ENCODE data around the gene NPEPL1.

DNA sequence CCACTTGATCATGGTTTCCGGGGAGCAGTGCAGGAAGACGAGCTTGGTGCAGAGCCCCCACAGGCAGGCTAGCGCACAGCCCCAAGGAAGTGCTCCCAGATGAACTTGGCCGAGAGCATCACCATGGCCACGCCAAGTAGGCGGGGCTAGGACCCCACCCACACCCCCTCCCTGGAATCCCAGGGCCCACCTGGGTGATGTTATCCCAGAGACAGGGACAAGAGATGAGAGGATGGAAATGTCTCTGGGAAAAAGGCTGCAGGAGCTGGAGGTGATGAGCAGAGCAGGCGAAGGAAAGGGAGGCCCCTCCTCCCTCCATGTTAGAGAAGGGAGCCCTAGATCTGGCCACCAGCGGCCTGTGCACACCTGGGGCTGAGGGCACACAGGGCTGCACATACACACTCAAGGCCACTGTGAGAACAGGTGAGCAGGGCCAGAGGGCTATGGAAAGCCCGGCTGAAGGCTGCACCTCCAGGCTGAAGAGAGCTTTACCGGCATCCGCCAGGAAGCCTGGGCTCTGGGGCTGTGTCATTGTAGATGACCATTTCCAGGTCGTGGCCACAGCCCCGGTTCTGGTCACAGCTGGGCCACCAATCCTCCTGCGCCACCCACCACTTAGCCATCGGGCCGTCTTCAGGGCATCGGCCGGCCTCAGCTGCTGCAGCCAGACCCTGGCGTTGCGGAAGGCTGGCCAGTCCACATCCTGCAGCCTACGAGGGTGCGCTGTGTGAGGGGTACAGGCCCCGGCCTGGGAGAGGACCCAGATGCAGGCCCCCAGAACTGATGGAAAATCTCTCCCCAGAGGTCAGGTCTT, 24.9 kb downstream of the NPEPL1 start:
- TF ChIP-seq, protein P1, sequence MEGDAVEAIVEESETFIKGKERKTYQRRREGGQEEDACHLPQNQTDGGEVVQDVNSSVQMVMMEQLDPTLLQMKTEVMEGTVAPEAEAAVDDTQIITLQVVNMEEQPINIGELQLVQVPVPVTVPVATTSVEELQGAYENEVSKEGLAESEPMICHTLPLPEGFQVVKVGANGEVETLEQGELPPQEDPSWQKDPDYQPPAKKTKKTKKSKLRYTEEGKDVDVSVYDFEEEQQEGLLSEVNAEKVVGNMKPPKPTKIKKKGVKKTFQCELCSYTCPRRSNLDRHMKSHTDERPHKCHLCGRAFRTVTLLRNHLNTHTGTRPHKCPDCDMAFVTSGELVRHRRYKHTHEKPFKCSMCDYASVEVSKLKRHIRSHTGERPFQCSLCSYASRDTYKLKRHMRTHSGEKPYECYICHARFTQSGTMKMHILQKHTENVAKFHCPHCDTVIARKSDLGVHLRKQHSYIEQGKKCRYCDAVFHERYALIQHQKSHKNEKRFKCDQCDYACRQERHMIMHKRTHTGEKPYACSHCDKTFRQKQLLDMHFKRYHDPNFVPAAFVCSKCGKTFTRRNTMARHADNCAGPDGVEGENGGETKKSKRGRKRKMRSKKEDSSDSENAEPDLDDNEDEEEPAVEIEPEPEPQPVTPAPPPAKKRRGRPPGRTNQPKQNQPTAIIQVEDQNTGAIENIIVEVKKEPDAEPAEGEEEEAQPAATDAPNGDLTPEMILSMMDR (IDR thresholded peaks at IDR 0.05; ENCODE audit: extremely low read depth in 1 of 2, insufficient read depth in 1 of 2, low read depth in 1 of 2, low read length in 2 of 2), result no peak
- TF ChIP-seq EZH2 (IDR thresholded peaks at IDR 0.05; ENCODE audit: borderline replicate concordance, low read depth, low read length, severe bottlenecking) (no peak), POLR2A (IDR thresholded peaks at IDR 0.05; ENCODE audit: low read depth, low read length) (no peak)

Measured in endothelial cell of umbilical vein (primary cell).